ENCODE data around the gene UBE2Z.
"Not testable (repeated sequence)": the region's sequence is repeated elsewhere in the genome, so short reads cannot be mapped to it uniquely, and the experiment has no call there.

Gene UBE2Z

DNA sequence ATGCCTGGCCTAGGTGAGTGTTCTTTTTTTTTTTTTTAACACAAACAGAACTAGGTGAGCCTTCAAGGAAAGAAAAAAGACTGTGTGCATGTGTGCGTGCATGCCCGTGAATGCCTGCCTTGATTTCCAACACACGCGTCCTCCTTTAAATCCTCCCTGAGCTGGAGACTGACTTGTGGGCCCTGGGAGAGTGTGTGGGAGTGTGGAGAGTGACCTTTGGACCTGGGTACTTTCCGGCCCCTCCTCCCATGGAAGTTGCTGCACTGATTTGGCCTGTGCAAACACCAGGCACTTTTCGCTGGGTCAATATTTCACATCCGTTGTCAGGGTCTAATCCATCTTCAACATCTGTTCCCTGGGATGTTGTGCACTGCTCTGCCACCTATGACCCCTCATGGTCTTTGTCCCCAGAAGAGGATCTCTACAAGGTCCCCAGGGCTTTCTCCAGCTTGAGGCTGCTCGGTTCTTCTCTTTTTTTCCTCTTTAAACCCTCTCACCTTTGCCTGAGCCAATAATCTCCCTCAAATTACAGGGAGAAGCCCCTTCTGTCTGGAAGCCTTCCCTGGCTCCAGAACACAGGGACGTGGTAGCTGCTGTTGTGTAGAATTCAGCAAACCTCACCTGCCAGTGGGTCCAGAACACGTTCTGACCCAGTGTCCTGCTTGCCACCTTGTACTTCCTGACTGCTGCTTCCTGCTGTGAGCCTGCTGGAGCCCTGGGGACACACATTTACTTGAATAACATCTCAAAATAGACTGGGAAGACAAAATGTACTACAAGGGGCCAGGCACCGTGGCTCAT is 36.5 kb upstream of the UBE2Z start:
- DNase-seq (ENCODE audit: low spot score), result no peak
- no peak for TF ChIP-seq CTCF (IDR thresholded peaks at IDR 0.05; ENCODE audit: extremely low read depth, missing control alignments)

- DNase-seq (ENCODE audit: low spot score), result not testable (repeated sequence)
Measured at GRCh38 chr17:48872409-48872808, 35.8 kb upstream of the UBE2Z start.

GRCh38 chr17:48873209-48873608 is 35.0 kb upstream of the UBE2Z start:
- no peak for TF ChIP-seq CTCF (IDR thresholded peaks at IDR 0.05; ENCODE audit: extremely low read depth, missing control alignments)
- DNase-seq (ENCODE audit: low spot score), result no peak

GRCh38 chr17:48873696-48874443 is 34.3 kb upstream of the UBE2Z start:
- DNase-seq (ENCODE audit: low spot score), result no peak
- TF ChIP-seq CTCF (IDR thresholded peaks at IDR 0.05; ENCODE audit: extremely low read depth, missing control alignments), result no peak

DNA sequence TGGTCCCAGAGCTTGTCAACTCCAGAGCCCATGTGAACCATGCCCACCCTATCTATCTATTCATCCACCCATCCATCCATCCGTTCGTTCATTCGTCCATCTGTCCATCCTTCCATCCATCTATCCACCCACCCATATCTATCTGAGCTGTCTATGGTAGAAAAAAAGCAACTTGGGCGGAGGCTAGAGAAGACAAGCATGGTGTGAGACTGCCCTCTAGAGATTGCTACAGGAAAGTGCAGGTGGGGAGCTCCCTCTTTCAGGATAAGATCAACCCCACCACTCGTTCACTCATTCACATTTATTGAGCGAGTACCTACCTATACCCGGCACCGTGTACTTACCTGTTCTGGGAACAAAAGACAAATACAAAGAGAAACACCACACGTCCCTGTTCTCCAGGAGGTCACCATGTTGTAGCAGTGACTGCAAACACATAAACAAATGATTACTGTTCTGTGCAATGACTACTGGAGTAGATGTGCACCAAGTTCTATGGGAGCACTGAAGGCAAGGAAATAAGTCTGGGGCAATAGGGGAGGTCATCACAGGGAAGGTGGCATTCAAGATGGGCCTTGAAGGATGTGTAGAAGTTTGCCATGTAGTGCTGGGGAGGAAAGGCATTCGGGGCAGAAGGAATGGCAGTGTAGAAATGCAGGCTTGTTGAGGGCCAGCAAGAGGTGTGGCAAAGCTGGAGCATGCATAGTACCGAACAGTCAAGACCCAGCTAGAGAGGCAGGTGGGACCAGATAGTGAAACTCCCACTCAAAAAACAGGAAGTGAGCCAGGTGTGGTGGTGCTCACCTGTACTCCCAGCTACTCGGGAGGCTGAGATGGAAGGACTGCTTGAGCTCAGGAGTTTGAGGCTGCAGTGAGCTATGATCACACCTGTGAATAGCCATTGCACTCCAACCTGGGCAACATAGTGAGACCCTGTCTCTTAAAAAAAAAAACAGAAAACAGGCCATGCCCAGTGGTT is 29.0 kb upstream of the UBE2Z start:
- peak; percentile 78 for TF ChIP-seq CTCF (IDR thresholded peaks at IDR 0.05; ENCODE audit: extremely low read depth, missing control alignments)
- DNase-seq (ENCODE audit: low spot score), result peak; percentile 79

DNA sequence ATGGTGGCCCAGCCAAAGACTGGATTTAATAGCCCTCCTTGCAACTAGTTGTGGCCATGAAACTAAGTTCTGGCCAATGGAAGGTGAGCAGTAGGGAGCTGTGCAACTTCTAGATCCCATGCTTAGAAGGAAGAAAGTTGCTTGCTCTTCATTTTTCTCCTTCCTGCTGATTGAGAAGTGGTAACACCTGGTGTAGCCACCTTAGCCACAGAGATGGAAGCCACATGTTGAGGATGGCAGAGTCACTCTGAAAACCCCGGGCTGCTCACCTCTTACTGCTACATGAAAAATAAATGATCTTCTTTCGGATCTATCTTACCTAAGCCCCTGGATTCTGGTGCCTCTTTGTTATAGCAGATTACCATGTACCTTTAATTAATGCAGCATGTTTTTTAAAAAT is 25.9 kb upstream of the UBE2Z start:
- no peak for DNase-seq (ENCODE audit: low spot score)
- TF ChIP-seq CTCF (IDR thresholded peaks at IDR 0.05; ENCODE audit: extremely low read depth, missing control alignments), result no peak

DNA sequence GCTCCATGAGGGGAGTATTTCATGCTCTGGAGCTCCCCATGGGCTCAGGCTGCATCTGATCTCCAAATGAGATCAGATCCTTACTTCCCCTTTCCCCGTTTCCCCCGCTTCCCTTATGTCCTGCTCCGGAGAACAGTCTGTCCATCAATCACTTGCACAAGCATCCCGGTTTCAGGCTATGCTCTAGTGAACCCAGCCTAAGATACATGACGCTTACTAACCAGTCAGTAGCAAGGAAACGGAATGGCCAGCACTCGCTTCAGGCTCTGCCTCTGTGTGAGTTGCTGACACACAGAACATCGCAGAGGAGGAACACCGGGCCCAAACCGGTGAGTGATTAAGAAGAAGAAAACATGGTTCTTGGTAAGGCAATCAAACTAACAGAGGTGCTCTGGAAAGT is 25.0 kb upstream of the UBE2Z start:
- TF ChIP-seq CTCF (IDR thresholded peaks at IDR 0.05; ENCODE audit: extremely low read depth, missing control alignments), result no peak
- no peak for DNase-seq (ENCODE audit: low spot score)
